RWPE2 (cell line): ENCODE measurements around the gene ME3.

Source experiments
- ATAC-seq: fragments of 200-7000 bp; cut with Tn5 transposase; 3 replicates; pipeline ENCODE4 v1.9.1; 2021; ENCODE audit warnings: low read depth
- DNase-seq: peaks from one replicate; pipeline ENCODE4 v3.0.0-alpha.2; 2020; ENCODE audit warnings: low spot score
- H3K27ac ChIP-seq: fragments of 450-650 bp; 2 replicates; pipeline ENCODE4 v1.5.1; 2017; ENCODE audit warnings: mild to moderate bottlenecking; ENCODE audit not compliant: poor library complexity, severe bottlenecking
- H3K27me3 ChIP-seq: fragments of 250-450 bp; sonication (Bioruptor Pico); 2 replicates; pipeline ENCODE4 v1.5.1; 2021; ENCODE audit warnings: mild to moderate bottlenecking, moderate library complexity; ENCODE audit not compliant: insufficient read depth, poor library complexity, severe bottlenecking
- H3K36me3 ChIP-seq: fragments of 250-450 bp; sonication (Bioruptor Pico); 2 replicates; pipeline ENCODE4 v1.5.1; 2020; ENCODE audit warnings: low read depth, mild to moderate bottlenecking, moderate library complexity
- H3K4me1 ChIP-seq: fragments of 250-450 bp; sonication (Bioruptor Pico); 2 replicates; pipeline ENCODE4 v1.5.1; 2021; ENCODE audit warnings: mild to moderate bottlenecking, moderate library complexity; ENCODE audit not compliant: insufficient read depth, poor library complexity, severe bottlenecking
- H3K4me3 ChIP-seq: fragments of 250-450 bp; sonication (Bioruptor Pico); 2 replicates; pipeline ENCODE4 v1.5.1; 2021; ENCODE audit warnings: mild to moderate bottlenecking, moderate library complexity; ENCODE audit not compliant: severe bottlenecking
- H3K9me3 ChIP-seq: fragments of 250-450 bp; sonication (Bioruptor Pico); 2 replicates; pipeline ENCODE4 v1.5.1; 2021; ENCODE audit warnings: mild to moderate bottlenecking, moderate library complexity; ENCODE audit not compliant: severe bottlenecking
- TF ChIP-seq, protein P1 (sequence below): fragments of 450-650 bp; IDR thresholded peaks from one replicate; pipeline ENCODE4 v1.5.1; 2017; ENCODE audit warnings: mild to moderate bottlenecking, moderate library complexity; ENCODE audit not compliant: poor library complexity, severe bottlenecking

Gene ME3

DNA sequence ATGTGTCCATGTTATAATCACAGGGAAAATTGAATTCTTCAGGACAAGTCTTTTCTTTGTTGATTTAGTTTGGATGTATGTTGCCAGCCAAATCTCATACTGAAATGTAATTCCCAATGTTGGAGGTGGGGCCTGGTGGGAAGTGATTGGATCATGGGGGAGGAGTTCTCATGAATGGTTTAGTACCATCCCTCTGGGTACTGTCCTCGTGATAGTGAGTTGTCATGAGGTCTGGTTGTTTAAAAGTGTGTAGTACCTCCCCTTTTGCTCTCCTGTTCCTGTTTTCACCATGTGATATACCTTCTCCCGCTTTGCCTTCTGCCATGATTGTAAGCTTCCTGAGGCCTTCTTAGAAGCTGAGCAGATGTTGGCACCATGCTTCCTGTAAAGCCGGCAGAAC, 197.4 kb downstream of the ME3 start:
- Histone ChIP-seq H3K36me3 (no peaks in the 10 kb centered on the region), H3K9me3 (no peaks in the 10 kb centered on the region), H3K27me3 (no peaks in the 10 kb centered on the region), H3K4me3 (no peak overlapping the region), H3K4me1 (no peaks in the 10 kb centered on the region), H3K27ac (peak overlapping the region; percentile 60)
- ATAC-seq = no peak
- TF ChIP-seq, protein P1, sequence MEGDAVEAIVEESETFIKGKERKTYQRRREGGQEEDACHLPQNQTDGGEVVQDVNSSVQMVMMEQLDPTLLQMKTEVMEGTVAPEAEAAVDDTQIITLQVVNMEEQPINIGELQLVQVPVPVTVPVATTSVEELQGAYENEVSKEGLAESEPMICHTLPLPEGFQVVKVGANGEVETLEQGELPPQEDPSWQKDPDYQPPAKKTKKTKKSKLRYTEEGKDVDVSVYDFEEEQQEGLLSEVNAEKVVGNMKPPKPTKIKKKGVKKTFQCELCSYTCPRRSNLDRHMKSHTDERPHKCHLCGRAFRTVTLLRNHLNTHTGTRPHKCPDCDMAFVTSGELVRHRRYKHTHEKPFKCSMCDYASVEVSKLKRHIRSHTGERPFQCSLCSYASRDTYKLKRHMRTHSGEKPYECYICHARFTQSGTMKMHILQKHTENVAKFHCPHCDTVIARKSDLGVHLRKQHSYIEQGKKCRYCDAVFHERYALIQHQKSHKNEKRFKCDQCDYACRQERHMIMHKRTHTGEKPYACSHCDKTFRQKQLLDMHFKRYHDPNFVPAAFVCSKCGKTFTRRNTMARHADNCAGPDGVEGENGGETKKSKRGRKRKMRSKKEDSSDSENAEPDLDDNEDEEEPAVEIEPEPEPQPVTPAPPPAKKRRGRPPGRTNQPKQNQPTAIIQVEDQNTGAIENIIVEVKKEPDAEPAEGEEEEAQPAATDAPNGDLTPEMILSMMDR = no peak
- no peak for DNase-seq

DNA sequence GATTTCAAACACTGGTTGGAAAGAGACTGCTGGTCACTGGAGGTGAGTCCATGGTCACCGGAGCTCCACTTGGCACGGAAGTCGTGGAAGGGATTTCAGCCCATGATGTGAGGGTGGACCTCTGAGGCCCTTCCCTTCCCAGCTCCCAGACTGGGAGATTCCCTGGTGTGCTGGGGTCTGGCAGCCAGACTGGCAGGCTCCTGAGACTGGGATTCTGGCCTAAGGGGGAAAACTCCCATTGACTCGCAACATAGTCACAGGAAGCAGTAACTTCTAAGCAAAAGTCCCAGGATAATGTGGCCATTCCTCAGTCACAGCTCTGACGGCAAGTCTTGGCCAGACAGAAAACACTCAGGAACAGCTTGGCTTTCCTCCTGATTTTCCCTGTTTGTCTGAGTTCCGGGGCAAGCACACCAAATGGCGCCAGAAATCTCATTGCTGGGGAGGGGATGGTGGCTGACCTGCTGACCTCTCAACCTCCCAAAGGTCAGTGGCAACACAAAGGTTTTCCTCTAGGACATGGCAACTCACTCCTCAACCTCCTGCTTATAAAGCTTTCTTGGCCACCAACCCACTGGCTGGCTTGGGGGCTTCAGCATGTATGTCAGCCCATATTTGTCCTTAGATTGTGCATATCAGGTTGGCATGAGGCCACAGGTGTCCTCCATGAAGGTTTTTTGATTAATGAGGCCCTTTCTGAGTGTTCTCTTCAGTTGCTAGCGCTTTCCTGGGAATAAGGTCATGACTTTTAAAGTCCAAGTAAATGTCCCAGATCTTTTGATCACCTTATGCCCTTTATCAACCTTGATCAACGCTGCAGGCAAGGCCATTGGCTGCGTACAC, 198.2 kb downstream of the ME3 start:
- Histone ChIP-seq H3K36me3 (no peaks in the 10 kb centered on the region), H3K9me3 (no peaks in the 10 kb centered on the region), H3K4me1 (no peaks in the 10 kb centered on the region), H3K27me3 (no peaks in the 10 kb centered on the region), H3K4me3 (no peak overlapping the region), H3K27ac (peak overlapping the region; percentile 60)
- no peak for DNase-seq
- TF ChIP-seq, protein P1 = no peak
- peak; percentile 78 for ATAC-seq

DNA sequence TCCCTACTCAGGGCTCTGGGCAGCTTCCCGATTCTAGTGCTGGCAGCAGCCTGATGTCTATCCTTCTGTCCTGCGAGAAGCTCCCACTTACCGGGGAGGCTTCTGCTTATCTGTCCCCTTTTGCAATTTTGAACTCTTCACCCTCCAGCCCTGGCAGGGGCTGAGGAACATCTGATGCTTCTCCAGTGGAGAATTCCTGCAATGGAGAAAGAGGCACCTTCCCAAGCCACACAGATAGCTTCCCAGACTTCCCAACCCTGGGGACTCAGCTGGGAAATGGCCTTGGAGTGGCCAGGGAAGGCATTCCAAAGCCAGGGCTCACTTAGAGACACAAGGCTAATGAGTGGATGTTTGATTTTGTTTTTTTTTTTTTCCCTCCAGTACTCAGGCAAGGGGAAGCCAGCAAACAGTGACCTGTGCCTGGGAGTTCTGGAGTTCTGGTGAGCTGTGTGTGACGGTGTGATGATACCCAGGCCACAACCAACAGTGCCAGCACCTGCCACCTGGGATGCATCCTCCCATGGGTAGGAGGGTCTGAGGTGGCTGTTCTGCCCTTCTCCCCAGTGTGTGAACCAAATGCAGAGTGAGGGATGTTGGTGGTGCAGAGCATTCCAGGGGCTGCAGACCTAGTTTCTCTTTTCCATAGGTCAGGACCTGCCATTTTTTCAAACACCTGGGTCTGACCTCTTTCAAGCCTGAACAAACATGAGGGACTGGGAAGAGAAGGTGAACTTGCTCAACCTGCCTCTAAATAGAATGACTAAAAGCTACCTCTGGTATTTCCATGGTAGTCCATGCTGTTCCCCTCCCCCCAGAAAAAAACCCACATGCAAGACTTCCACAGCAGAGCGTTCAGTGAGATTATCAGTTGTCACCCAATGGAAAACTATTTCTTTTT, 202.7 kb downstream of the ME3 start:
- Histone ChIP-seq H3K36me3 (no peaks in the 10 kb centered on the region), H3K27ac (no peak overlapping the region), H3K4me3 (no peak overlapping the region), H3K4me1 (peaks cover 6% of the 10 kb centered on the region), H3K9me3 (no peaks in the 10 kb centered on the region), H3K27me3 (no peaks in the 10 kb centered on the region)
- DNase-seq (no peak), ATAC-seq (no peak)
- TF ChIP-seq, protein P1 = no peak

DNA sequence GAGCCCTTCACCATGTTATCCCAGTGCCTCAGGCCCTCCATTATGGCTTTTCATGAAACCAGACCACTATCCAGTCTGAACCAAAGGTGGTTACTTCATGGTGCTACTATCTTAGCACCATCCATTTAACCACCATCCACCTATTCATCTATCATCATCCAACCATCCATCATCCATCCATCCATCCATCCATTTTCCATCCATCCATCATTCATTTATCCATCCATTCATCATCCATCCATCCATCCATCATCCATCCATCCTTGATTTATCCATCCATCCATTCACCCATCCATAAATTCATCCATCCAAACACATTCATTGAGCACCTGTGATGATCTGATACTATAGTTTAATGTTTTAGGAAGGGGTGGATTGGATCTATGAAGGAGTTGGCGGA, 204.2 kb downstream of the ME3 start:
- ATAC-seq (no peak), DNase-seq (no peak)
- Histone ChIP-seq H3K36me3 (no peaks in the 10 kb centered on the region), H3K4me3 (no peak overlapping the region), H3K27me3 (no peaks in the 10 kb centered on the region), H3K27ac (no peak overlapping the region), H3K9me3 (no peaks in the 10 kb centered on the region), H3K4me1 (peaks cover 6% of the 10 kb centered on the region)
- TF ChIP-seq, protein P1 = no peak
